ENCODE data around the gene ZNF135.

ZNF135 gene

GRCh38 chr19:58059003-58059670 lies at the start of gene ZNF135:
TSS of gene ZNF135 (plus strand) at chr19:58059282. CDS start at chr19:58060003, 721 bp downstream.
- Histone ChIP-seq H3K4me3 (ENCODE audit: low read length) (peak within 1 kb of the TSS; percentile 45), H3K27me3 (ENCODE audit: control insufficient read depth, insufficient read depth, low read length) (no peaks in the 10 kb centered on the region), H3K9ac (ENCODE audit: low read length) (peak within 1 kb of the TSS; percentile 29), H3K27ac (ENCODE audit: low read depth, low read length) (peak within 1 kb of the TSS; percentile 94), H3K4me1 (ENCODE audit: control insufficient read depth, insufficient read depth, low read length) (peaks cover 4% of the 10 kb centered on the region), H3K36me3 (ENCODE audit: control insufficient read depth, insufficient read depth, low read length) (no peaks in the 10 kb centered on the region)

GRCh38 chr19:58009301-58009665 lies 49.8 kb upstream of the ZNF135 start:
- Histone ChIP-seq H3K4me3 (ENCODE audit: low read length) (peak overlapping the region; percentile 72), H3K27ac (ENCODE audit: low read depth, low read length) (no peak overlapping the region), H3K9ac (ENCODE audit: low read length) (no peak overlapping the region), H3K4me1 (ENCODE audit: control insufficient read depth, insufficient read depth, low read length) (no peaks in the 10 kb centered on the region), H3K36me3 (ENCODE audit: control insufficient read depth, insufficient read depth, low read length) (peaks cover 15% of the 10 kb centered on the region), H3K27me3 (ENCODE audit: control insufficient read depth, insufficient read depth, low read length) (no peaks in the 10 kb centered on the region)

GRCh38 chr19:58009666-58010301 lies 49.3 kb upstream of the ZNF135 start:
- peak overlapping the region; percentile 59 for H3K27ac ChIP-seq (ENCODE audit: low read depth, low read length)
- H3K4me3 ChIP-seq (ENCODE audit: low read length) = peak overlapping the region; percentile 72
- H3K4me1 ChIP-seq (ENCODE audit: control insufficient read depth, insufficient read depth, low read length) = no peaks in the 10 kb centered on the region
- H3K9ac ChIP-seq (ENCODE audit: low read length) = no peak overlapping the region
- H3K36me3 ChIP-seq (ENCODE audit: control insufficient read depth, insufficient read depth, low read length) = peaks cover 12% of the 10 kb centered on the region
- H3K27me3 ChIP-seq (ENCODE audit: control insufficient read depth, insufficient read depth, low read length) = no peaks in the 10 kb centered on the region

- H3K4me3 ChIP-seq (ENCODE audit: low read length) = no peak overlapping the region
- no peak overlapping the region for H3K27ac ChIP-seq (ENCODE audit: low read depth, low read length)
- H3K27me3 ChIP-seq (ENCODE audit: control insufficient read depth, insufficient read depth, low read length) = no peaks in the 10 kb centered on the region
- no peak overlapping the region for H3K9ac ChIP-seq (ENCODE audit: low read length)
- H3K4me1 ChIP-seq (ENCODE audit: control insufficient read depth, insufficient read depth, low read length) = no peaks in the 10 kb centered on the region
- peaks cover 9% of the 10 kb centered on the region for H3K36me3 ChIP-seq (ENCODE audit: control insufficient read depth, insufficient read depth, low read length)
These were observed 48.6 kb upstream of the ZNF135 start for GRCh38 chr19:58010507-58010906.

- Histone ChIP-seq H3K9ac (ENCODE audit: low read length) (no peak overlapping the region), H3K4me1 (ENCODE audit: control insufficient read depth, insufficient read depth, low read length) (no peaks in the 10 kb centered on the region), H3K4me3 (ENCODE audit: low read length) (no peak overlapping the region), H3K27me3 (ENCODE audit: control insufficient read depth, insufficient read depth, low read length) (no peaks in the 10 kb centered on the region), H3K36me3 (ENCODE audit: control insufficient read depth, insufficient read depth, low read length) (no peaks in the 10 kb centered on the region), H3K27ac (ENCODE audit: low read depth, low read length) (no peak overlapping the region)
These were observed 44.9 kb upstream of the ZNF135 start for GRCh38 chr19:58014141-58014540.

GRCh38 chr19:58020129-58020528 lies 39.0 kb upstream of the ZNF135 start:
- no peaks in the 10 kb centered on the region for H3K27me3 ChIP-seq (ENCODE audit: control insufficient read depth, insufficient read depth, low read length)
- no peak overlapping the region for H3K4me3 ChIP-seq (ENCODE audit: low read length)
- H3K4me1 ChIP-seq (ENCODE audit: control insufficient read depth, insufficient read depth, low read length) = no peaks in the 10 kb centered on the region
- H3K9ac ChIP-seq (ENCODE audit: low read length) = no peak overlapping the region
- no peak overlapping the region for H3K27ac ChIP-seq (ENCODE audit: low read depth, low read length)
- H3K36me3 ChIP-seq (ENCODE audit: control insufficient read depth, insufficient read depth, low read length) = no peaks in the 10 kb centered on the region

GRCh38 chr19:58021541-58022282 lies 37.4 kb upstream of the ZNF135 start:
- Histone ChIP-seq H3K36me3 (ENCODE audit: control insufficient read depth, insufficient read depth, low read length) (no peaks in the 10 kb centered on the region), H3K9ac (ENCODE audit: low read length) (no peak overlapping the region), H3K27ac (ENCODE audit: low read depth, low read length) (no peak overlapping the region), H3K4me1 (ENCODE audit: control insufficient read depth, insufficient read depth, low read length) (no peaks in the 10 kb centered on the region), H3K4me3 (ENCODE audit: low read length) (no peak overlapping the region), H3K27me3 (ENCODE audit: control insufficient read depth, insufficient read depth, low read length) (no peaks in the 10 kb centered on the region)

GRCh38 chr19:58022283-58022660 lies 36.8 kb upstream of the ZNF135 start:
- Histone ChIP-seq H3K27ac (ENCODE audit: low read depth, low read length) (no peak overlapping the region), H3K4me3 (ENCODE audit: low read length) (no peak overlapping the region), H3K9ac (ENCODE audit: low read length) (no peak overlapping the region), H3K36me3 (ENCODE audit: control insufficient read depth, insufficient read depth, low read length) (no peaks in the 10 kb centered on the region), H3K27me3 (ENCODE audit: control insufficient read depth, insufficient read depth, low read length) (no peaks in the 10 kb centered on the region), H3K4me1 (ENCODE audit: control insufficient read depth, insufficient read depth, low read length) (no peaks in the 10 kb centered on the region)

GRCh38 chr19:58024661-58025060 lies 34.4 kb upstream of the ZNF135 start:
- no peak overlapping the region for H3K4me3 ChIP-seq (ENCODE audit: low read length)
- no peaks in the 10 kb centered on the region for H3K36me3 ChIP-seq (ENCODE audit: control insufficient read depth, insufficient read depth, low read length)
- no peak overlapping the region for H3K27ac ChIP-seq (ENCODE audit: low read depth, low read length)
- no peaks in the 10 kb centered on the region for H3K27me3 ChIP-seq (ENCODE audit: control insufficient read depth, insufficient read depth, low read length)
- no peaks in the 10 kb centered on the region for H3K4me1 ChIP-seq (ENCODE audit: control insufficient read depth, insufficient read depth, low read length)
- H3K9ac ChIP-seq (ENCODE audit: low read length) = no peak overlapping the region

- no peaks in the 10 kb centered on the region for H3K36me3 ChIP-seq (ENCODE audit: control insufficient read depth, insufficient read depth, low read length)
- H3K4me1 ChIP-seq (ENCODE audit: control insufficient read depth, insufficient read depth, low read length) = no peaks in the 10 kb centered on the region
- peak within 1 kb of the TSS; percentile 44 for H3K4me3 ChIP-seq (ENCODE audit: low read length)
- no peaks in the 10 kb centered on the region for H3K27me3 ChIP-seq (ENCODE audit: control insufficient read depth, insufficient read depth, low read length)
- no peak within 1 kb of the TSS for H3K27ac ChIP-seq (ENCODE audit: low read depth, low read length)
- no peak within 1 kb of the TSS for H3K9ac ChIP-seq (ENCODE audit: low read length)
These were observed 25.2 kb upstream of the ZNF135 start, which contains the start of gene ZSCAN1 for GRCh38 chr19:58033741-58034476. TSS of gene ZSCAN1 (plus strand) at chr19:58034025. CDS start at chr19:58037837, 3,812 bp downstream.

GRCh38 chr19:58034477-58034793 lies 24.6 kb upstream of the ZNF135 start:
- Histone ChIP-seq H3K27ac (ENCODE audit: low read depth, low read length) (no peak overlapping the region), H3K4me1 (ENCODE audit: control insufficient read depth, insufficient read depth, low read length) (no peaks in the 10 kb centered on the region), H3K36me3 (ENCODE audit: control insufficient read depth, insufficient read depth, low read length) (no peaks in the 10 kb centered on the region), H3K9ac (ENCODE audit: low read length) (no peak overlapping the region), H3K27me3 (ENCODE audit: control insufficient read depth, insufficient read depth, low read length) (no peaks in the 10 kb centered on the region), H3K4me3 (ENCODE audit: low read length) (no peak overlapping the region)

- no peak overlapping the region for H3K27ac ChIP-seq (ENCODE audit: low read depth, low read length)
These were observed 23.2 kb upstream of the ZNF135 start for GRCh38 chr19:58035863-58036262.

More at GRCh38 chr19:58035863-58036262, 23.2 kb upstream of the ZNF135 start:
- no peaks in the 10 kb centered on the region for H3K36me3 ChIP-seq (ENCODE audit: control insufficient read depth, insufficient read depth, low read length)
- H3K4me3 ChIP-seq (ENCODE audit: low read length) = no peak overlapping the region
- no peaks in the 10 kb centered on the region for H3K27me3 ChIP-seq (ENCODE audit: control insufficient read depth, insufficient read depth, low read length)
- no peak overlapping the region for H3K9ac ChIP-seq (ENCODE audit: low read length)
- H3K4me1 ChIP-seq (ENCODE audit: control insufficient read depth, insufficient read depth, low read length) = no peaks in the 10 kb centered on the region

Data from rectal smooth muscle tissue (tissue), 1 donor.